ENCODE data around the gene NAIF1. TPM values are rescaled to one million over a fixed set of nuclear protein-coding genes. Genes with fewer than 3 reads are reported as not detected.

Gene NAIF1
- total RNA-seq, 1 experiment from 2014 or later, result 8.5 TPM

DNA sequence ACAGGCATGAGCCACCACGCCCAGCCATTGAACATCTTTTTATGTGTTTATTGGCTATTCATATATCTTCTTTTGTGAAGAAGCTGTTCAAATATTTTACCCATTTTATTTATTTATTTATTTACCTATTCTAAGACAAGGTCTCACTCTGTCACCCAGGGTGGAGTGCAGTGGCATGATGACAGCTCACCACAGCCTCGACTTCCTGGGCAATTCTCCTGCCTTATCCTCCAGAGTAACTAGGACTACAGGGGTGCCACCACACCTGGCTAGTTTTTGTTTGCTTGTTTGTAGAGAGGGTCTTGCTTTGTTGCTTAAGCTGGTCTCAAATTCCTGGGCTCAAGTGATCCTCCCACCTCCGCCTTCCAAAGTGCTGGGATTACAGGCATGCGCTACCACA is 33.5 kb downstream of the NAIF1 start:
- H3K4me3 ChIP-seq (ENCODE audit: low read depth, low read length), result no peak overlapping the region
- TF ChIP-seq, protein P1, sequence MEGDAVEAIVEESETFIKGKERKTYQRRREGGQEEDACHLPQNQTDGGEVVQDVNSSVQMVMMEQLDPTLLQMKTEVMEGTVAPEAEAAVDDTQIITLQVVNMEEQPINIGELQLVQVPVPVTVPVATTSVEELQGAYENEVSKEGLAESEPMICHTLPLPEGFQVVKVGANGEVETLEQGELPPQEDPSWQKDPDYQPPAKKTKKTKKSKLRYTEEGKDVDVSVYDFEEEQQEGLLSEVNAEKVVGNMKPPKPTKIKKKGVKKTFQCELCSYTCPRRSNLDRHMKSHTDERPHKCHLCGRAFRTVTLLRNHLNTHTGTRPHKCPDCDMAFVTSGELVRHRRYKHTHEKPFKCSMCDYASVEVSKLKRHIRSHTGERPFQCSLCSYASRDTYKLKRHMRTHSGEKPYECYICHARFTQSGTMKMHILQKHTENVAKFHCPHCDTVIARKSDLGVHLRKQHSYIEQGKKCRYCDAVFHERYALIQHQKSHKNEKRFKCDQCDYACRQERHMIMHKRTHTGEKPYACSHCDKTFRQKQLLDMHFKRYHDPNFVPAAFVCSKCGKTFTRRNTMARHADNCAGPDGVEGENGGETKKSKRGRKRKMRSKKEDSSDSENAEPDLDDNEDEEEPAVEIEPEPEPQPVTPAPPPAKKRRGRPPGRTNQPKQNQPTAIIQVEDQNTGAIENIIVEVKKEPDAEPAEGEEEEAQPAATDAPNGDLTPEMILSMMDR (IDR thresholded peaks at IDR 0.05; ENCODE audit: insufficient read depth in 1 of 2, low read depth in 1 of 2, low read length in 1 of 2, severe bottlenecking in 1 of 2, unreplicated experiment in 1 of 2), result no peak
- ChIA-PET CTCF (interaction anchor here (0.6 to 2.6 kb wide), 2 partner anchors 78 to 453 kb away, joined by 4 to 8 read pairs; no protein-coding TSS in a partner anchor), POLR2A (no interaction called here)
- Mint-ChIP-seq H3K27me3 (ENCODE audit: insufficient read depth, unreplicated experiment) (no peaks in the 10 kb centered on the region), H3K27ac (ENCODE audit: unreplicated experiment) (no peak overlapping the region), H3K9me3 (ENCODE audit: unreplicated experiment) (no peaks in the 10 kb centered on the region), H3K4me1 (ENCODE audit: low read depth, unreplicated experiment) (no peaks in the 10 kb centered on the region), H3K36me3 (ENCODE audit: insufficient read depth, unreplicated experiment) (no peaks in the 10 kb centered on the region), H3K4me3 (ENCODE audit: unreplicated experiment) (no peak overlapping the region)
- BruUV-seq (replicated peaks), result no TSS peak
- no peaks in the 10 kb centered on the region for H3K9me3 ChIP-seq
- no peaks in the 10 kb centered on the region for H3K4me1 ChIP-seq
- intact Hi-C loops (cut with micrococcal nuclease; ENCODE audit: unreplicated experiment), result no loop called here
- no peaks in the 10 kb centered on the region for H3K27me3 ChIP-seq (replicated peaks; ENCODE audit: control insufficient read depth, insufficient read depth, low read length)
- H3K36me3 ChIP-seq (ENCODE audit: control insufficient read depth, insufficient read depth, low read length), result no peaks in the 10 kb centered on the region
- no peak for DNase-seq

DNA sequence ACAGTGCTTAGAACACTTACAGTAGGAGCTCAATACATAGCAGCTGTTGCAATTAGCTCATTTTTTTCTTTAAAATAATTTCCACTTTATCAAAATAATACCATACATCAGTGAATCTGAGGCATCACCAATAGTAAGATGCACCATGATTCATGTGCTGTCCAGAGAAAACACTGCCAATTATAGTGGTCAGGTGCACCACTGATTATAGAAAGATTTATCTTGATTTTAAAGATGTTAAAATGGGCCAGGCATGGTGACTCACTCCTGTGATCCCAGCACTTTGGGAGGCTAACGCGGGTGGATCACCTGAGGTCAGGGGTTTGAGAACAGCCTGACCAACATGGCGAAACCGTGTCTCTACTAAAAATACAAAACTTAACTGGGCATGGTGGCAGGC is 39.4 kb downstream of the NAIF1 start:
- H3K4me1 Mint-ChIP-seq (ENCODE audit: low read depth, unreplicated experiment), result no peaks in the 10 kb centered on the region
- no peaks in the 10 kb centered on the region for H3K4me1 ChIP-seq
- H3K27ac Mint-ChIP-seq (ENCODE audit: unreplicated experiment), result no peak overlapping the region
- no peak overlapping the region for H3K4me3 Mint-ChIP-seq (ENCODE audit: unreplicated experiment)
- DNase-seq, result no peak
- H3K36me3 ChIP-seq (ENCODE audit: control insufficient read depth, insufficient read depth, low read length), result no peaks in the 10 kb centered on the region
- TF ChIP-seq, protein P1 (IDR thresholded peaks at IDR 0.05; ENCODE audit: insufficient read depth in 1 of 2, low read depth in 1 of 2, low read length in 1 of 2, severe bottlenecking in 1 of 2, unreplicated experiment in 1 of 2), result no peak
- intact Hi-C loops (cut with micrococcal nuclease; ENCODE audit: unreplicated experiment), result no loop called here
- POLR2A ChIA-PET, result no interaction called here
- no peaks in the 10 kb centered on the region for H3K27me3 Mint-ChIP-seq (ENCODE audit: insufficient read depth, unreplicated experiment)
- H3K4me3 ChIP-seq (ENCODE audit: low read depth, low read length), result no peak overlapping the region
- no peaks in the 10 kb centered on the region for H3K27me3 ChIP-seq (replicated peaks; ENCODE audit: control insufficient read depth, insufficient read depth, low read length)
- no peaks in the 10 kb centered on the region for H3K9me3 ChIP-seq
- no peaks in the 10 kb centered on the region for H3K9me3 Mint-ChIP-seq (ENCODE audit: unreplicated experiment)
- BruUV-seq (replicated peaks), result no TSS peak
- CTCF ChIA-PET, result no interaction called here
- H3K36me3 Mint-ChIP-seq (ENCODE audit: insufficient read depth, unreplicated experiment), result no peaks in the 10 kb centered on the region

DNA sequence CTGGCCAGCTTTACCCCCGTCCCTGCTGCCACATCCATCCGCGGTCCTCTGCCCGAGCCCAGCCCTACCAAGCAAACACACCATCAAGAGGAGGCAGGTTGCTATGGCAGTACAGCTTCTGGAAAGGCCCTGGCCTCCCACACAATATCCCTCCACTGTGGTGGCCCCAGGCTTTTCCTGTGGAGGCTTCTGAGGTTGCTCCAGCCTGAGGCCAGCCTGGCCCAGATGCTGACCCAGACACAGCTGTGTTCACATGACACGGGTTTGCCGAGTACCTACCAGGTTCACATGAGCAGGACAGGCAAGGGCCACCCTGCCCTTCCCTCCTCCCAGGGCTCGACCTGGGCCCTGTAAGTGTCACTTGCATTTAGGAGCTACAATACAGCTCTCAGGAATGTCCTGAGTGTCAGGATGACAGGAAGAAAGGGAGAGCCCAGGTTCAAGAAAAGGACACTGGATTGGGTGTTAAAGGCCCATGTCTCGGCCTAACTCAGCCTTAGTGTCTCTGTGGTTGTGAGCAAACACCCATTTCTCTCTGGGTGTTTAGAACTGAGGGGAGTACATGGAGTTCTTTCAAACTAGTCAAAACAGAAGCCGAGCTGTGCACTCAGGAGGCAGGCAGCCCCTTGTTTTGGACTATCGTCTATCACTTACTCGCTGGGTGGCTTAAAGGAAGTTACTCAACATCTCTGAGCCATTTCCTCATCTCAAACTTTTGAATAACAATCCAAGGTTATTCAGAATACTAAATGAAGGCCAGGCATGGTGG is 40.2 kb downstream of the NAIF1 start:
- Mint-ChIP-seq H3K27ac (ENCODE audit: unreplicated experiment) (no peak overlapping the region), H3K9me3 (ENCODE audit: unreplicated experiment) (no peaks in the 10 kb centered on the region), H3K4me1 (ENCODE audit: low read depth, unreplicated experiment) (no peaks in the 10 kb centered on the region), H3K27me3 (ENCODE audit: insufficient read depth, unreplicated experiment) (no peaks in the 10 kb centered on the region), H3K4me3 (ENCODE audit: unreplicated experiment) (no peak overlapping the region), H3K36me3 (ENCODE audit: insufficient read depth, unreplicated experiment) (no peaks in the 10 kb centered on the region)
- H3K4me3 ChIP-seq (ENCODE audit: low read depth, low read length), result no peak overlapping the region
- ChIA-PET POLR2A (no interaction called here), CTCF (no interaction called here)
- TF ChIP-seq, protein P1 (IDR thresholded peaks at IDR 0.05; ENCODE audit: insufficient read depth in 1 of 2, low read depth in 1 of 2, low read length in 1 of 2, severe bottlenecking in 1 of 2, unreplicated experiment in 1 of 2), result no peak
- no TSS peak for BruUV-seq (replicated peaks)
- intact Hi-C loops (cut with micrococcal nuclease; ENCODE audit: unreplicated experiment), result no loop called here
- no peaks in the 10 kb centered on the region for H3K9me3 ChIP-seq
- no peaks in the 10 kb centered on the region for H3K27me3 ChIP-seq (replicated peaks; ENCODE audit: control insufficient read depth, insufficient read depth, low read length)
- H3K36me3 ChIP-seq (ENCODE audit: control insufficient read depth, insufficient read depth, low read length), result no peaks in the 10 kb centered on the region
- DNase-seq, result no peak
- H3K4me1 ChIP-seq, result no peaks in the 10 kb centered on the region

Measured in Caco-2 (cell line).